Measurements from ENCODE around the gene STT3A.

GRCh38 chr11:125559888-125560287 is 32.8 kb upstream of the STT3A start:
- TF ChIP-seq CTCF (IDR thresholded peaks at IDR 0.05; ENCODE audit: low read depth, low read length, missing input control) (no peak), EGR1 (IDR thresholded peaks at IDR 0.05; ENCODE audit: low read depth in 2 of 2) (no peak), NR2F2 (IDR thresholded peaks at IDR 0.05) (no peak), MAX (IDR thresholded peaks at IDR 0.05) (no peak), RXRA (IDR thresholded peaks at IDR 0.05) (no peak), REST (IDR thresholded peaks at IDR 0.05) (no peak), TAF1 (conservative IDR thresholded peaks at IDR 0.05) (no peak), SP1 (IDR thresholded peaks at IDR 0.05) (no peak), RAD21 (IDR thresholded peaks at IDR 0.05) (no peak), GABPA (IDR thresholded peaks at IDR 0.05 in 1 of 2, conservative IDR thresholded peaks at IDR 0.05 in 1 of 2) (no peak), ZBTB33 (IDR thresholded peaks at IDR 0.05) (no peak), YY1 (IDR thresholded peaks at IDR 0.05) (no peak), JUND (IDR thresholded peaks at IDR 0.05) (no peak)
- TF ChIP-seq, protein P1, sequence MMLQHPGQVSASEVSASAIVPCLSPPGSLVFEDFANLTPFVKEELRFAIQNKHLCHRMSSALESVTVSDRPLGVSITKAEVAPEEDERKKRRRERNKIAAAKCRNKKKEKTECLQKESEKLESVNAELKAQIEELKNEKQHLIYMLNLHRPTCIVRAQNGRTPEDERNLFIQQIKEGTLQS (IDR thresholded peaks at IDR 0.05) = no peak

Measured in liver (tissue), 3 donors.